IMR-90 (cell line): ENCODE measurements around the gene TRPM3. TPM values are rescaled to one million over a fixed set of nuclear protein-coding genes. Genes with fewer than 3 reads are reported as not detected.

Experiments
- ATAC-seq: fragments of 200-7000 bp; cut with Tn5 transposase; 2 replicates; pipeline ENCODE4 v1.9.1; 2020; ENCODE audit warnings: low read depth, mild to moderate bottlenecking, moderate library complexity
- BruUV-seq: library from RNA; stranded (reverse); fragments of 400-500 nt; replicated peaks from 2 replicates; lab custom pipeline; 2021; lab: Mats Ljungman, UMichigan
- CTCF ChIA-PET: fragments of 300-600 bp; formaldehyde crosslinking; extraction: SDS; loops from one replicate; lab custom pipeline; 2021; ENCODE audit warnings: antibody characterized with exemption; lab: Yijun Ruan, JAX
- POLR2A ChIA-PET: fragments of 300-600 bp; sonication (Branson Sonifier 250); formaldehyde crosslinking; loops from one replicate; lab custom pipeline; 2022; ENCODE audit warnings: antibody characterized with exemption; ENCODE audit not compliant: unreplicated experiment; lab: Charles Lee
- DNase-seq: peaks from one replicate; pipeline ENCODE4 v3.0.0; 2013
- H2AFZ ChIP-seq: replicated peaks from 2 replicates; pipeline ENCODE3; 2013; ENCODE audit warnings: low read length, mild to moderate bottlenecking; ENCODE audit not compliant: poor library complexity
- H2AK5ac ChIP-seq: 2 replicates; pipeline ENCODE4 v1.6.1; 2013; ENCODE audit warnings: low read depth, low read length, inconsistent platforms
- H2AK9ac ChIP-seq: replicated peaks from 2 replicates; pipeline ENCODE3; 2013; ENCODE audit warnings: mild to moderate bottlenecking, low read depth, low read length, moderate library complexity; ENCODE audit not compliant: poor library complexity
- H2BK120ac ChIP-seq: 2 replicates; pipeline ENCODE4 v1.6.1; 2013; ENCODE audit warnings: low read depth, low read length, inconsistent platforms
- H2BK15ac ChIP-seq: 3 replicates; pipeline ENCODE4 v1.6.1; 2013; ENCODE audit warnings: low read depth, low read length, inconsistent platforms
- H2BK20ac ChIP-seq: 2 replicates; pipeline ENCODE4 v1.6.1; 2013; ENCODE audit warnings: low read depth, mild to moderate bottlenecking, inconsistent platforms, low read length, moderate library complexity
- H2BK5ac ChIP-seq: 2 replicates; pipeline ENCODE4 v1.6.1; 2013; ENCODE audit warnings: mild to moderate bottlenecking, low read depth, low read length, inconsistent platforms; ENCODE audit not compliant: poor library complexity, severe bottlenecking
- H3K14ac ChIP-seq: replicated peaks from 2 replicates; pipeline ENCODE4 v1.6.1; 2013; ENCODE audit warnings: low read depth, low read length, inconsistent platforms
- H3K18ac ChIP-seq: 2 replicates; pipeline ENCODE4 v1.6.1; 2013; ENCODE audit warnings: low read depth, low read length, control low read depth
- H3K23ac ChIP-seq: 2 replicates; pipeline ENCODE4 v1.6.1; 2013; ENCODE audit warnings: low read depth, low read length, inconsistent platforms
- H3K27ac ChIP-seq: 2 replicates; pipeline ENCODE4 v1.5.1; 2013; ENCODE audit warnings: mild to moderate bottlenecking, control low read depth, low read length; ENCODE audit not compliant: insufficient read depth
- H3K27me3 ChIP-seq: 2 replicates; pipeline ENCODE4 v1.6.1; 2013; ENCODE audit warnings: low read length; ENCODE audit not compliant: control insufficient read depth, insufficient read depth
- H3K36me3 ChIP-seq: 2 replicates; pipeline ENCODE4 v1.6.1; 2013; ENCODE audit warnings: low read length, mixed read lengths; ENCODE audit not compliant: control insufficient read depth, insufficient read depth
- H3K4ac ChIP-seq: 2 replicates; pipeline ENCODE4 v1.6.1; 2013; ENCODE audit warnings: low read depth, low read length, inconsistent platforms
- H3K4me1 ChIP-seq: 2 replicates; pipeline ENCODE4 v1.6.1; 2013; ENCODE audit warnings: low read length, mixed read lengths; ENCODE audit not compliant: control insufficient read depth, insufficient read depth
- H3K4me2 ChIP-seq: 2 replicates; pipeline ENCODE4 v1.6.1; 2013; ENCODE audit warnings: low read depth, mild to moderate bottlenecking, control low read depth, low read length, moderate library complexity
- H3K4me3 ChIP-seq: 2 replicates; pipeline ENCODE4 v1.5.1; 2013; ENCODE audit warnings: low read depth, mild to moderate bottlenecking, control low read depth, low read length, moderate library complexity; ENCODE audit not compliant: insufficient read depth
- H3K56ac ChIP-seq: 2 replicates; pipeline ENCODE4 v1.6.1; 2013; ENCODE audit warnings: low read length, inconsistent platforms; ENCODE audit not compliant: insufficient read depth; ENCODE audit errors: extremely low read depth
- H3K79me1 ChIP-seq, 2 experiments: 2 replicates each; pipeline ENCODE4 v1.6.1; 2013; ENCODE audit warnings: low read length in 2 of 2, inconsistent platforms in 1 of 2, low read depth in 1 of 2
- H3K9ac ChIP-seq: 2 replicates; pipeline ENCODE4 v1.6.1; 2013; ENCODE audit warnings: low read depth, low read length, control low read depth
- H3K9me1 ChIP-seq: 2 replicates; pipeline ENCODE4 v1.6.1; 2013; ENCODE audit warnings: low read length, inconsistent platforms; ENCODE audit not compliant: insufficient read depth
- H3K9me3 ChIP-seq: 2 replicates; pipeline ENCODE4 v1.6.1; 2013; ENCODE audit warnings: low read length; ENCODE audit not compliant: control insufficient read depth, insufficient read depth
- H4K20me1 ChIP-seq: 2 replicates; pipeline ENCODE4 v1.6.1; 2013; ENCODE audit warnings: low read length, inconsistent platforms; ENCODE audit not compliant: insufficient read depth
- H4K5ac ChIP-seq: 2 replicates; pipeline ENCODE4 v1.6.1; 2013; ENCODE audit warnings: mild to moderate bottlenecking, low read depth, low read length, control low read depth
- H4K8ac ChIP-seq, 2 experiments: 2 replicates each; pipeline ENCODE4 v1.6.1; 2013; ENCODE audit warnings: low read depth in 2 of 2, low read length in 2 of 2, control low read depth in 1 of 2, inconsistent platforms in 1 of 2
- H4K91ac ChIP-seq: 2 replicates; pipeline ENCODE4 v1.6.1; 2013; ENCODE audit warnings: low read depth, low read length, inconsistent platforms; ENCODE audit not compliant: insufficient read depth
- BHLHE40 ChIP-seq: fragments of 150-350 bp; IDR thresholded peaks from 2 replicates; pipeline ENCODE4 v1.6.1; 2016; ENCODE audit warnings: mild to moderate bottlenecking, low read depth, low read length
- CEBPB ChIP-seq: IDR thresholded peaks from 2 replicates; pipeline ENCODE4 v1.6.1; 2012; ENCODE audit warnings: low read depth, low read length, improper control_type of control experiment
- CHD1 ChIP-seq: IDR thresholded peaks from 2 replicates; pipeline ENCODE4 v1.6.1; 2012; ENCODE audit warnings: low read depth, low read length, improper control_type of control experiment
- ELK1 ChIP-seq: fragments of 150-350 bp; IDR thresholded peaks from 2 replicates; pipeline ENCODE4 v1.6.1; 2016; ENCODE audit warnings: low read depth, mild to moderate bottlenecking, low read length, moderate library complexity, borderline replicate concordance
- FOS ChIP-seq: fragments of 150-350 bp; IDR thresholded peaks from 2 replicates; pipeline ENCODE4 v1.6.1; 2016; ENCODE audit warnings: low read depth, low read length
- MAFK ChIP-seq: IDR thresholded peaks from 2 replicates; pipeline ENCODE4 v1.6.1; 2012; ENCODE audit warnings: low read depth, low read length, improper control_type of control experiment
- MAZ ChIP-seq: IDR thresholded peaks from 2 replicates; pipeline ENCODE4 v1.6.1; 2012; ENCODE audit warnings: low read depth, mild to moderate bottlenecking, low read length, improper control_type of control experiment, moderate library complexity, borderline replicate concordance
- MXI1 ChIP-seq: IDR thresholded peaks from 2 replicates; pipeline ENCODE4 v1.6.1; 2012; ENCODE audit warnings: low read depth, mild to moderate bottlenecking, low read length, moderate library complexity, borderline replicate concordance
- NFE2L2 ChIP-seq: fragments of 150-350 bp; IDR thresholded peaks from 2 replicates; pipeline ENCODE4 v1.6.1; 2016; ENCODE audit warnings: low read depth, mild to moderate bottlenecking, low read length
- POLR2A ChIP-seq: IDR thresholded peaks from 2 replicates; pipeline ENCODE4 v1.6.1; 2012; ENCODE audit warnings: mild to moderate bottlenecking, low read depth, low read length
- RAD21 ChIP-seq: IDR thresholded peaks from 2 replicates; pipeline ENCODE4 v1.6.1; 2012; ENCODE audit warnings: low read length, improper control_type of control experiment
- RCOR1 ChIP-seq: IDR thresholded peaks from 2 replicates; pipeline ENCODE4 v1.6.1; 2012; ENCODE audit warnings: mild to moderate bottlenecking, low read length, improper control_type of control experiment; ENCODE audit not compliant: insufficient replicate concordance
- RFX5 ChIP-seq: IDR thresholded peaks from 2 replicates; pipeline ENCODE4 v1.8.0; 2012; ENCODE audit warnings: low read depth, mild to moderate bottlenecking, low read length, moderate library complexity
- SMC3 ChIP-seq: fragments of 150-350 bp; IDR thresholded peaks from 2 replicates; pipeline ENCODE4 v1.6.1; 2016; ENCODE audit warnings: low read depth, mild to moderate bottlenecking, antibody characterized with exemption, low read length, moderate library complexity
- USF2 ChIP-seq: fragments of 150-350 bp; IDR thresholded peaks from 2 replicates; pipeline ENCODE4 v1.6.1; 2017; ENCODE audit warnings: mild to moderate bottlenecking, antibody characterized with exemption, low read length, low read depth
- dilution Hi-C: fragments of 300-500 bp; cut with HindIII; formaldehyde crosslinking; loops from one replicate; pipeline ENCODE4 v1.14.3; 2018; ENCODE audit warnings: low sequenced_read_pairs; ENCODE audit not compliant: unreplicated experiment
- in situ Hi-C: fragments of 300-500 bp; cut with MboI; formaldehyde crosslinking; loops from 3 replicates; pipeline ENCODE4 v1.14.3; 2019; ENCODE audit warnings: low sequenced_read_pairs, inconsistent platforms, mixed read lengths
- intact Hi-C: fragments of 100-400 bp; cut with micrococcal nuclease; formaldehyde crosslinking; loops from 2 replicates; pipeline ENCODE4 v1.10.0; 2022
- polyA plus RNA-seq, 3 experiments: library from polyadenylated mRNA; depleted of rRNA; stranded (reverse); fragments of >200 nt; gene quantifications; 2 replicates each; pipeline ENCODE4 v1.2.3, GENCODE V29; 2012; ENCODE audit warnings: low replicate concordance in 1 of 3
- total RNA-seq: library from RNA; depleted of rRNA; stranded (reverse); fragments of >200 nt; gene quantifications from 2 replicates; pipeline ENCODE4 v1.2.3, GENCODE V29; 2012
- TF ChIP-seq, protein P1 (sequence below): conservative IDR thresholded peaks from 2 replicates; pipeline ENCODE4 v1.5.1; 2012; ENCODE audit warnings: mild to moderate bottlenecking, low read depth, low read length, improper control_type of control experiment

The TRPM3 gene
- total and polyA plus RNA-seq, 2 of the 4 experiments (the other 2 are of a cell fraction), result not detected

DNA sequence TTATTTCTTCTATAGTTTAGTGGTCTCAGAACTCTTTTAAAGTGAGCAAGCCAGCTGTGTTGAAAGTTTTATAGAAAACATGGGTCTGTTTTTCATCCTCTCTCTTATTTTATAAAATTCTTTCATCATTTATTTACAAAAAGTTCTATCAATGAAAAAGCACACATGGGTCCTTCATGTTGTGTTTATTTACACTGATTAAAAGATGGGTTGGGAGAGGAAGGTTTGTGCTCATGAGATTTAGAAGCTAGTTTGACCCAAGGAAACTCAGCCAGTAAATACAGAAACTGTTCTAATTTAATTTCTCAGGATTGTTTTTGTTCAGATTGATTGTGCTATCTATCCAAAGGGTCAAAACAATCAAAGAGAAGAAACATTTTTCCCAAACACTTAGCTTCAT lies 528.2 kb downstream of the TRPM3 start:
- dilution Hi-C loops, result no loop called here
- Histone ChIP-seq H2AK5ac (no peak overlapping the region), H3K4me2 (no peak overlapping the region), H3K9ac (no peak overlapping the region), H2BK5ac (no peak overlapping the region), H3K27me3 (no peaks in the 10 kb centered on the region), H3K36me3 (no peaks in the 10 kb centered on the region), H2AK9ac (no peak overlapping the region), H4K8ac (no peak overlapping the region), H4K20me1 (no peaks in the 10 kb centered on the region), H3K4me1 (peaks cover 18% of the 10 kb centered on the region), H3K56ac (no peak overlapping the region), H2BK20ac (no peak overlapping the region), H3K9me1 (peaks cover 10% of the 10 kb centered on the region), H2AFZ (no peak overlapping the region), H3K4ac (no peak overlapping the region), H3K23ac (no peak overlapping the region), H3K4me3 (no peak overlapping the region), H4K91ac (no peak overlapping the region), H3K79me1 (peaks cover 0 to 8% of the 10 kb centered on the region in 2 experiments; a peak in 2 of 4 replicates), H3K14ac (no peak overlapping the region), H4K5ac (no peak overlapping the region), H2BK15ac (no peak overlapping the region), H3K18ac (no peak overlapping the region), H3K9me3 (no peaks in the 10 kb centered on the region), H2BK120ac (no peak overlapping the region), H3K27ac (no peak overlapping the region)
- intact Hi-C loops, result no loop called here
- no TSS peak for BruUV-seq
- in situ Hi-C loops, result no loop called here
- TF ChIP-seq, protein P1, sequence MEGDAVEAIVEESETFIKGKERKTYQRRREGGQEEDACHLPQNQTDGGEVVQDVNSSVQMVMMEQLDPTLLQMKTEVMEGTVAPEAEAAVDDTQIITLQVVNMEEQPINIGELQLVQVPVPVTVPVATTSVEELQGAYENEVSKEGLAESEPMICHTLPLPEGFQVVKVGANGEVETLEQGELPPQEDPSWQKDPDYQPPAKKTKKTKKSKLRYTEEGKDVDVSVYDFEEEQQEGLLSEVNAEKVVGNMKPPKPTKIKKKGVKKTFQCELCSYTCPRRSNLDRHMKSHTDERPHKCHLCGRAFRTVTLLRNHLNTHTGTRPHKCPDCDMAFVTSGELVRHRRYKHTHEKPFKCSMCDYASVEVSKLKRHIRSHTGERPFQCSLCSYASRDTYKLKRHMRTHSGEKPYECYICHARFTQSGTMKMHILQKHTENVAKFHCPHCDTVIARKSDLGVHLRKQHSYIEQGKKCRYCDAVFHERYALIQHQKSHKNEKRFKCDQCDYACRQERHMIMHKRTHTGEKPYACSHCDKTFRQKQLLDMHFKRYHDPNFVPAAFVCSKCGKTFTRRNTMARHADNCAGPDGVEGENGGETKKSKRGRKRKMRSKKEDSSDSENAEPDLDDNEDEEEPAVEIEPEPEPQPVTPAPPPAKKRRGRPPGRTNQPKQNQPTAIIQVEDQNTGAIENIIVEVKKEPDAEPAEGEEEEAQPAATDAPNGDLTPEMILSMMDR, result no peak
- no peak for TF ChIP-seq ELK1
- TF ChIP-seq FOS, result no peak
- TF ChIP-seq RFX5, result no peak
- TF ChIP-seq USF2, result no peak
- TF ChIP-seq CEBPB, result no peak
- TF ChIP-seq MAFK, result no peak
- TF ChIP-seq RAD21, result no peak
- no peak for TF ChIP-seq CHD1
- no peak for TF ChIP-seq MAZ
- no peak for TF ChIP-seq BHLHE40
- no peak for TF ChIP-seq RCOR1
- no peak for TF ChIP-seq SMC3
- TF ChIP-seq MXI1, result no peak
- no peak for TF ChIP-seq NFE2L2
- TF ChIP-seq POLR2A, result no peak
- CTCF ChIA-PET, result interaction anchor here (0.7 kb wide), 2 partner anchors 9 to 115 kb away, joined by 3 to 4 read pairs; no protein-coding TSS in a partner anchor
- no peak for ATAC-seq
- no peak for DNase-seq
- POLR2A ChIA-PET, result no interaction called here
